IPS-20b (cell line): Measurements from ENCODE around the gene PTRHD1.
"Not testable (repeated sequence)": the region's sequence is repeated elsewhere in the genome, so short reads cannot be mapped to it uniquely, and the experiment has no call there.

ENCODE experiments used
- H3K27ac ChIP-seq: one replicate; pipeline ENCODE4 v1.5.1; 2013; ENCODE audit warnings: low read length
- H3K27me3 ChIP-seq: 2 replicates; pipeline ENCODE4 v1.6.1; 2013; ENCODE audit warnings: mild to moderate bottlenecking, low read length, inconsistent platforms; ENCODE audit not compliant: insufficient read depth
- H3K36me3 ChIP-seq: 2 replicates; pipeline ENCODE4 v1.6.1; 2013; ENCODE audit warnings: low read depth, mild to moderate bottlenecking, inconsistent platforms, low read length, moderate library complexity; ENCODE audit not compliant: insufficient read depth
- H3K4me1 ChIP-seq: 2 replicates; pipeline ENCODE4 v1.6.1; 2013; ENCODE audit warnings: mild to moderate bottlenecking, control low read depth, inconsistent platforms, low read length, moderate library complexity; ENCODE audit not compliant: insufficient read depth
- H3K4me3 ChIP-seq: 2 replicates; pipeline ENCODE4 v1.5.1; 2013; ENCODE audit warnings: mild to moderate bottlenecking, low read length, inconsistent platforms
- H3K9ac ChIP-seq: 2 replicates; pipeline ENCODE4 v1.6.1; 2013; ENCODE audit warnings: low read depth, mild to moderate bottlenecking, inconsistent platforms, low read length, moderate library complexity
- H3K9me3 ChIP-seq: 2 replicates; pipeline ENCODE4 v1.6.1; 2013; ENCODE audit warnings: mild to moderate bottlenecking, low read depth, low read length, inconsistent platforms; ENCODE audit not compliant: insufficient read depth

PTRHD1 gene

GRCh38 chr2:24819442-24820174, 26.4 kb upstream of the PTRHD1 start:
- Histone ChIP-seq H3K4me3 (no peak overlapping the region), H3K9ac (no peak overlapping the region), H3K27ac (no peak overlapping the region), H3K9me3 (no peaks in the 10 kb centered on the region), H3K36me3 (peaks cover 92% of the 10 kb centered on the region), H3K27me3 (no peaks in the 10 kb centered on the region), H3K4me1 (peaks cover 23% of the 10 kb centered on the region)

- Histone ChIP-seq H3K4me3 (no peak overlapping the region), H3K27me3 (no peaks in the 10 kb centered on the region), H3K27ac (no peak overlapping the region), H3K9me3 (no peaks in the 10 kb centered on the region), H3K9ac (no peak overlapping the region), H3K36me3 (peaks cover 94% of the 10 kb centered on the region), H3K4me1 (peaks cover 23% of the 10 kb centered on the region)
These were observed 25.6 kb upstream of the PTRHD1 start for GRCh38 chr2:24818721-24819167.

DNA sequence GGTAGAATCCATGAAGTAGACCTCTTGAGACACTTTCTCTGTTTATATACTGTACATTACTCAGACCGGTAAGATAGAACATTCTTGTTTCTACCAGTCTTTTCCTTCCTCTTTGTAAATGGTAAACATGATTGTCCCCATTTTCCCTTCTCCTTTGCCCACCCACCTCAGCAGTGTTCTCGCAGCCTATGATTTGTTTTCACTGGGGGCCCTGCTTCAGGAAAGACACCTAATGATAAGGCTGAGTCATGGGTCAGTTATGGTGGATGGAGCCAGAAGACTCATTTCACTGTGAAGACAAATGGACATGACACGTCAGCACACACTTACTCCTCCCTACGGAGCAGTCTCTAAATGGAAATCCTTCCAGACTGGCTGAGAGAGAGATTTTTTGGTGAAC, 23.7 kb upstream of the PTRHD1 start:
- Histone ChIP-seq H3K4me3 (no peak overlapping the region), H3K4me1 (peaks cover 14% of the 10 kb centered on the region), H3K27ac (no peak overlapping the region), H3K27me3 (no peaks in the 10 kb centered on the region), H3K9ac (no peak overlapping the region), H3K9me3 (no peaks in the 10 kb centered on the region), H3K36me3 (peaks cover 88% of the 10 kb centered on the region)

- H3K9ac ChIP-seq = no peak overlapping the region
- H3K4me3 ChIP-seq = no peak overlapping the region
- peaks cover 88% of the 10 kb centered on the region for H3K36me3 ChIP-seq
- peaks cover 10% of the 10 kb centered on the region for H3K4me1 ChIP-seq
- H3K9me3 ChIP-seq = no peaks in the 10 kb centered on the region; the same call in 1 of the 2 replicates
- H3K27me3 ChIP-seq = no peaks in the 10 kb centered on the region
- H3K27ac ChIP-seq = no peak overlapping the region
These were observed 23.2 kb upstream of the PTRHD1 start for GRCh38 chr2:24816404-24816803.

DNA sequence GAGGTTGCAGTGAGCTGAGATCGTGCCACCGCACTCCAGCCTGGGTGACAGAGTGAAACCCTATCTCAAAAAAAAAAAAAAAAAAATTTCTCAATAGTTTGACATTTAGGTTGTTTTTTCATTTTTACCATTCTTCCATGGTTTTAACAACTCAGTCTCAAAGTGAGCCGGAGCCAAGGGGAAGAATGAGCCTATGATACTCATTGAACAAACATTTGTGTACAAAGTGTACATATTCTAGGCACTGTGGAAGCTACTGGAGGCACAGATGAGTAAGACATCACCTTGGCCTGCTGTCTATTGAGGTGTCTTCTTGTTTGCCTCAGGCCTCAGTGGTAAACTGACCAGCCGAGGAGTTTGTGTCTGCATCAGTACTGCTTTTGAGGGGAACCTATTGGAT, 22.0 kb upstream of the PTRHD1 start:
- Histone ChIP-seq H3K9me3 (no peaks in the 10 kb centered on the region; the same call in 1 of the 2 replicates), H3K4me1 (no peaks in the 10 kb centered on the region), H3K27me3 (no peaks in the 10 kb centered on the region), H3K27ac (no peak overlapping the region), H3K36me3 (peaks cover 75% of the 10 kb centered on the region), H3K4me3 (no peak overlapping the region), H3K9ac (no peak overlapping the region; the same call in 1 of the 2 replicates)

- no peaks in the 10 kb centered on the region; the same call in 1 of the 2 replicates for H3K9me3 ChIP-seq
- no peak overlapping the region for H3K9ac ChIP-seq
- no peaks in the 10 kb centered on the region for H3K4me1 ChIP-seq
- peaks cover 70% of the 10 kb centered on the region for H3K36me3 ChIP-seq
- no peak overlapping the region for H3K27ac ChIP-seq
- H3K4me3 ChIP-seq = no peak overlapping the region
- H3K27me3 ChIP-seq = no peaks in the 10 kb centered on the region
These were observed 21.3 kb upstream of the PTRHD1 start for GRCh38 chr2:24814516-24814915.

DNA sequence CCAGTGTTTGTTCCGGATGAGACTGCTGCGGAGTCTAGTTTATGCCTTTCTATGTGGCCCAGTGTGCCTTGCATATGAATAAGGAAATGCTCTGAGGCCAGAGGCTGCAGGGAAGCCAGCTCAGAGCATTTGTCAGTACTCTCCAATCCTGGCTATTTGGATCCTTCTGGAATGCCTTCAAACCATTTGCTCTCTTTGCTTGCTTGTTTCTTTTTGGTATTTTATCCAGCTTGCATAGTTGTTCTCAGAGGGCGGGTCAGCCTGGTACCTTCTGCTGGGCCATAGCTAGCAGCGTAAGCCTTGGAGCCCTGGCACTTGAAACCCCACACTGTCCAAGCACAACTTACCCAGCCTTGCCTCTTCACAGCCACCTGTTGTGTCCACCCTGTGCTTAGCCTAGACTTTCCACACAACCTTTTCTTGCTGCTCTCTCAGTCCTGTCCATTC, 20.5 kb upstream of the PTRHD1 start:
- Histone ChIP-seq H3K27me3 (no peaks in the 10 kb centered on the region), H3K36me3 (peaks cover 62% of the 10 kb centered on the region), H3K27ac (no peak overlapping the region), H3K4me1 (no peaks in the 10 kb centered on the region), H3K4me3 (no peak overlapping the region), H3K9ac (no peak overlapping the region), H3K9me3 (no peaks in the 10 kb centered on the region; the same call in 1 of the 2 replicates)

- peaks cover 48% of the 10 kb centered on the region for H3K36me3 ChIP-seq
- H3K9me3 ChIP-seq = peaks cover 22% of the 10 kb centered on the region
- no peaks in the 10 kb centered on the region for H3K27me3 ChIP-seq
- no peak overlapping the region for H3K27ac ChIP-seq
- no peak overlapping the region for H3K4me3 ChIP-seq
- H3K9ac ChIP-seq = no peak overlapping the region
- no peaks in the 10 kb centered on the region for H3K4me1 ChIP-seq
These were observed 16.3 kb upstream of the PTRHD1 start for GRCh38 chr2:24809316-24810007.

DNA sequence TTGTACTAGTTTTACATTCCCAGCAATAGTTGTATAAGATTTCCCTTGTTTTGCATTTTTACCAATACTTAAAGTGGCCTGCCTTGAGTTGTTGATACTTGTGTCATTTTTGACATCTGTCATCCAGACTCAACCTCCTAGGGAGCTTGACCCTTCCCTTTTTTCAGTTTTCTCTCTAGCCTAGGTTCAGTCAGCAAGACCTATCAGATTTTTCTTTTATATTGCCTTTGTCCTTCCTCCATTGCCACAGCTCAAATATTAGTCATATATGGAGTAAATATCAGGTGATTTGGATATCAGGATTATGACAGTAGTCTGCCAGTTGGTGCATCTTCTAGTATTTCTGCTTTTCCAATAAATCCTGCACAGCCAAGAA, 13.5 kb upstream of the PTRHD1 start:
- H3K9me3 ChIP-seq = peaks cover 22% of the 10 kb centered on the region
- H3K9ac ChIP-seq = no peak overlapping the region
- H3K27me3 ChIP-seq = no peaks in the 10 kb centered on the region
- H3K27ac ChIP-seq = no peak overlapping the region
- H3K4me3 ChIP-seq = no peak overlapping the region
- peaks cover 29% of the 10 kb centered on the region for H3K36me3 ChIP-seq
- no peaks in the 10 kb centered on the region for H3K4me1 ChIP-seq

DNA sequence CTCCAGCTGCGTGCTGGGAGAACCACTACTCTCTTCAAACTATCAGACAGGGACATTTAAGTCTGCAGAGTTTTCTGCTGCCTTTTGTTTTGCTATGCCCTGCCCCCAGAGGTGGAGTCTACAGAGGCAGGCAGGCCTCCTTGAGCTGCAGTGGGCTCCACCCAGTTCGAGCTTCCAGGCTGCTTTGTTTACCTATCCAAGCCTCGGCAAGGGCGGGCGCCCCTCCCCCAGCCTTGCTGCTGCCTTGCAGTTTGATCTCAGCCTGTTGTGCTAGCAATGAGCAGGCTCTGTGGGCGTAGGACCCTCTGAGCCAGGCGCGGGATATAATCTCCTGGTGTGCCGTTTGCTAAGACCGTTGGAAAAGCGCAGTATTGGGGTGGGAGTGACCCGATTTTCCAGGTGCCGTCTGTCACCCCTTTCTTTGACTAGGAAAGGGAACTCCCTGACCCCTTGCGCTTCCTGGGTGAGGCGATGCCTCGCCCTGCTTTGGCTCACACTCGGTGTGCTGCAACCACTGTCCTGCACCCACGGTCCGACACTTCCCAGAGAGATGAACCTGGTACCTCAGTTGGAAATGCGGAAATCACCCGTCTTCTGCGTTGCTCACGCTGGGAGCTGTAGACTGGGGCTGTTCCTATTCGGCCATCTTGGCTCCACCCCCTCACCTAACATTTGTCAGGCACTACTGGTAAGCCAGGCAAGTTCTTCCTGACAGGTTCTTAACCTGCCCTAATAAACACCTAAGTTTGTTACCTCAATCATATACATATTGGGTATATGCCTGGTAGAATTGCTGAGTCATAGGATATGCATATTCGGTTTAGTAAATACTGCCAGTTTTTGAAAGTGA, 12.8 kb upstream of the PTRHD1 start:
- H3K4me3 ChIP-seq, H3K27ac ChIP-seq, H3K27me3 ChIP-seq, H3K9ac ChIP-seq, H3K4me1 ChIP-seq: not testable (repeated sequence)
- peaks cover 22% of the 10 kb centered on the region for H3K9me3 ChIP-seq
- H3K36me3 ChIP-seq = peaks cover 29% of the 10 kb centered on the region

DNA sequence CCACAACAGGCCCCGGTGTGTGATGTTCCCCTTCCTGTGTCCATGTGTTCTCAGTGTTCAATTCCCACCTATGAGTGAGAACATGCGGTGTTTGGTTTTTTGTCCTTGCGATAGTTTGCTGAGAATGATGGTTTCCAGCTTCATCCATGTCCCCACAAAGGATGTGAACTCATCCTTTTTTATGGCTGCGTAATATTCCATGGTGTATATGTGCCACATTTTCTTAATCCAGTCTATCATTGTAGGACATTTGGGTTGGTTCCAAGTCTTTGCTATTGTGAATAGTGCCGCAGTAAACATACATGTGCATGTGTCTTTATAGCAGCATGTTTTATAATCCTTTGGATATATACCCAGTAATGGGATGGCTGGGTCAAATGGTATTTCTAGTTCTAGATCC, 7.3 kb upstream of the PTRHD1 start:
- H3K4me1 ChIP-seq, H3K27ac ChIP-seq, H3K9ac ChIP-seq, H3K27me3 ChIP-seq, H3K9me3 ChIP-seq, H3K4me3 ChIP-seq: not testable (repeated sequence)
- H3K36me3 ChIP-seq = peaks cover 50% of the 10 kb centered on the region
